ENCODE results near the gene NTN5. TPM values are rescaled to one million over a fixed set of nuclear protein-coding genes. Genes with fewer than 3 reads are reported as not detected.

Gene NTN5
- total RNA-seq, 1 donor from 2014 or later: 0.50 TPM

DNA sequence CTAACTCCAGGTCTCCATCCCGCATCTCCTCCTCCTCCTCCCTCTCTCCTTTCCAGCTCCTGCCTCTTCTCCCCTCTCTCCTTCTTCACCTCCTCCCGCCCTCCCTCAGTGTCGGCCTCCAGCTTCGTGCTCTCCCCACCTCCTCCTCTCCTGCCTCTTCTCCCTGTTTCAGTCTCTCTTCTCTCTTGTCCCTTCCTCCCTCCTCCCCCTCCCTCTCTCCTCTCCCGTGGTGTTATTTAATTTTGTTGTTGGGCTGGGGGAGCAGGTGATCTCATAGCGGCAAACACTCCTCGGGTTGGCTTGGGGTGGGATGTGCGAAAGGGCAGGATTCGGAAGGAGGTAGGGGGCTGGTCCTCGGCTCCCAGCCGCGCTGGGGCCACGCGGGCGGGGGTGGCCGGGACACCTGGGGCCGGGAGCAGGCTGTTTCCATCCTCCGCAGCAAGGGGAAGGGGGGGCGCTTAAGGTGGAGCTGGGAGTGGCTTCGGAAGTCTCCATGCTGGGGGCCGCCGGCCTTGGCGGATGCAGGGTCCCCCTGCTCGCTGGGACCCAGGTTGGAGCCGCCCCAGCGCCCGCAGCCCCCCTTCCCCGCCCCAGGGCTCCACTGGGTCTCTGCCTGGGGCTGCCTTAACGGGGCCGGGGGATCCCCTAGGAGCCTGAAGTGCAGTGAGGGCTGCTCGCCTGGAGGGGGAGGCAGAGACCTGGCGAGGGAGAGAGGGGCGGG, 26.7 kb downstream of the NTN5 start, which contains the start of gene CA11:
Gene CA11, minus strand, starts transcription at position 187 of the 721 bp plus-strand sequence. CDS start 555 bp downstream, outside the sequence.
- intact Hi-C loops (cut with micrococcal nuclease): loop anchor here (1.0 to 2.0 kb wide), 6 partner anchors 8 to 189 kb away; no protein-coding TSS in a partner anchor

DNA sequence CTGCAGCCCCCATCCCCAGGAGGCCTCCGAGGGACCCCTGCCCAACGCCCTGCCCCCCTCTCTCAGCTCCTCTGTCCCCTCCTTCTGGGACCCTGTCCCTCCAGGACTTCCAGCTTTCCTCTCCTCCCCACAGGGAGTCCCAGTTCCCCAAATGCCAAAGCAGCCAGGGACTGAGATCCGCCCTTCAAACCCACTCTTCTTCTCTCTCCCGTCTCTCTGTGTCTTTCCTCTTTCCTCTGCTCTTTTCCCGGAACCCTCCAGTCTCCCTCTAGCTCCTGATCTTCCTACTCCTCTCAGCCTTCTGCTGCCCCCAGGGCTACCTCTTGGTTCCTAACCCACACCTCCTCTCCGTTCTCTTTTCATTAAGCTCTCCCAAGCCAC, 27.2 kb downstream of the NTN5 start:
- intact Hi-C loops (cut with micrococcal nuclease): no loop called here

DNA sequence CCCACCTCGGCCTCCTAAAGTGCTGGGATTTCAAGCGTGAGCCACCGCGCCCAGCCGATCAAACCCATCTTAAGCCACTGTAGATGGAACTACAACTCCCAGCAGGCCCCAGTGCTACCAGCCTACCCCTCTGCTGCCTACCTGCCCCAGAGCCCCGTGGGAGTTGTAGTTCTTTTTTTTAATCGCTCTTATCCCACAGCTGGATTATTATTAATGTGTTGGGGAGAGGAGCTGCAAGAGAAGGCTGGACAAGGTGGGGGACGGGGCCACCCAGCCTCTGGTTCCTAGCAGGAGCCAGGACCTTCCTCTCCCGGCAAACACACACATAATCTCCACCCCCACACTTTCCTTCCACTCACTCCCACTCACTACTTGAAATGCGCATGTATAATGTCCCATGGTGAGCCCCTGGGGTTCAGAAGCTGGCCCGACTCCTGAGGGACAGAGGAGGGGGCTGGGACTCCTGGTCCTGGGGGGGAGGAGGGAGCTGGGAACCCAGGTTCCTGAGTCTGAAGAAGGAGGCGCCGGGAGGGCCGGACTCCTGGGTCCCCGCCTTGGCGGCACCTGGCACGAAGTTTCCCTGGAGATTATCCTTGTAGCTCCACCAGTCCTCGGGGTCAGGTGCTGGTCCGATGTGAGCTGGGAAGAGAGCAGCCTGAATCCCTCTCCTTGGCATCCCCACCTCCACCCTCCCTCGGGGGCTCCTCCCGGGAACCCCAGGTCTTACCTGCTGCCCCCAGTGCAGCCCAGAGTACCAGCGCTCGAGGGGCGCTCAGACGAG, 27.8 kb downstream of the NTN5 start:
- intact Hi-C loops (cut with micrococcal nuclease): no loop called here

DNA sequence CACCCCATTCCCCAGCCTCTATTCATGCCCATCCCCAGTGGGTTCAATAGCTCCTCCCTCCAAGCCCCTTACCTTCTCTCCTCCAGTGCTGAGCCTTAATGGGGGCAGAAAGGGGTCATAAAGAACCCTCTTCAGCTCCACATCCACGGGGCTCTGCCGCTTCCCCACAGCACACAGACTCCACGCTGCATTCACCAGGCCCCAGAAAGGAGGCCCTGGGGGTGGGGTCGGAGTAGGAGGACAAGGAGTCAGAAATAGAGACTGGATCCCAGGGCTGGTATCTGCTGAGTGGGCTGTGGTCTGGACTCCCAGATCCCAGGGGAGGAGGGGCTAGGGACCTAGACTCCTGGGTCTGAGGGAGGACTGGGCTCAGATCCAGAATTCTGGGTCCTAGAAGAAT, 28.5 kb downstream of the NTN5 start:
- intact Hi-C loops (cut with micrococcal nuclease): no loop called here

DNA sequence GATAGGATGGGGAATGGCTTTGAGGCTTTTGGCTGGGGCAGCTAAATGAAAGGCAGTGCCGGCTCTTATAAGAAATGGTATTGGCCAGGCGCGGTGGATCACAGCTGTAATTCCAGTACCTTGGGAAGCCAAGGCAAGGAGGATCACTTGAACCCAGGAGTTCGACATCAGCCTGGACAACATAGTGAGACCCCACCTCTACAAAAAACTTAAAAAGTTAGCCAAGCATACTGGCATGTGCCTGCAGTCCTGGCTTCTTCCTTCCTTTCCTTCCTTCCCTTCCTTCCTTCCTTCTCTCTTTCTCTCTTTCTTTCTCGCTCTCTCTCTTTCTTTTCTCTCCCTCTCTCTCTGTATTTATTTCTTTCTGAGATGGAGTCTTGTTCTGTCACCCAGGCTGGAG, 30.0 kb downstream of the NTN5 start:
- intact Hi-C loops (cut with micrococcal nuclease): no loop called here

DNA sequence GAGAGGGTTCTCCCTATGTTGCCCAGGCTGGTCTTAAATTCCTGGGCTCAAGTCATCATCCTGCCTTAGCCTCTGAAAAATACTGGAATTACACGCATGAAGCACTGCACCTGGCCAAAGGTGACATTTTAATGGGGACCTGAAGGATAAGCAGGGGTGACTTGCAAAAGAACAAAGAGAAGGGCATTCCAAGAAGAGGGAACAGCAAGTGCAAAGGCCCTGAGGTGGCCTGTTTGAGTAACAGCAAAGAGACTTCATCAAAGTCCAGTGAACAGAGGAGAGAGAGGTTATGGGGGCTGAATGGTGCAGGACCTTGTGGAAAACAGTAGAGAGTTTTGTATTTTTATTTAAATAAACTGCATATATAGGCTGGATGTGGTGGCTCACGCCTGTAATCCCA, 31.0 kb downstream of the NTN5 start:
- intact Hi-C loops (cut with micrococcal nuclease): no loop called here

DNA sequence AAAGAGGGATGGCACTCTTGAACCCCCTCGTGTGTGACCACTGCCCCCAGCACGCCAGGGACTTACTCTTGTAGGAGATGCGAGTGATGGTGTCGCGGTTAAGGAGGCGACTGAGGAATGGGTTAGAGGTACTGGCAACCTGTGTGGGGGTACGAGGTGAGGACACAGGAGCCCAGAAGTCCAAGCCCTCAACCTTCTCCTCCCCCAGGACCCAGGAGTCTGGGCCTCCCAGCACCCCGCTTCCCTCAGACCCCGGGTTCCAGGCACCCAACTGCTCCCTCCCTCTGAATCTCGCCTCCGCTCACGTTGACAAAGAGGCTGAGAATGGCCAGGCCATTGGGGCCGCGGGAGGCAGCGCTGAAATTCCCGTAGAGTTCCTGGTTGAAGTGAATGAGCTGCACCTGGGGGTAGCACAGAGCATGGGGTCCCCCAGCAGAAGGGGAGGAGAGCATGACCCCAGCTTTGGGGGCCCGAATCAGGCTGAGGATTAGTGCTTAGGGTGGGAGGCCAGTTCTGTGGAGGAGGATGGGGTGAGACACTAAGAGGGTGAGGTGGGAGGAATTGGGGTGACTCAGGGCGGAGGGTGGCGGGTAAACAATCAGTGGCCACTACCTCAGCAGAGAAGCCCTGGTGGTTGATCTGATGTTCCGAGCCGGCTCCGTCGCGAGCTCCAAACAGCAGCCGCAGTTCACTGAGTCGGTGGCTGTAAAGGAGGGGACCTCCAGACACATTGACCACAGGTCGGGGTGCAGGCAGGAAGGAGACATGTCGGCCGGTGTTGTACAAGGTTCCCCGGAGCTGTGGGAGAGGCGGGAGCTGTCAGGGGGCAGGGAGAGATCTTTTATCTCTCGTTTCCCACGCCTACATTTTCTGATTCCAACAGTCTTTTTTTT, 33.1 kb downstream of the NTN5 start:
- intact Hi-C loops (cut with micrococcal nuclease): loop anchor here (5.0 to 10.0 kb wide), 2 partner anchors 277 to 325 kb away; partner anchors contain the start of genes FTL, SYNGR4 and TMEM143

DNA sequence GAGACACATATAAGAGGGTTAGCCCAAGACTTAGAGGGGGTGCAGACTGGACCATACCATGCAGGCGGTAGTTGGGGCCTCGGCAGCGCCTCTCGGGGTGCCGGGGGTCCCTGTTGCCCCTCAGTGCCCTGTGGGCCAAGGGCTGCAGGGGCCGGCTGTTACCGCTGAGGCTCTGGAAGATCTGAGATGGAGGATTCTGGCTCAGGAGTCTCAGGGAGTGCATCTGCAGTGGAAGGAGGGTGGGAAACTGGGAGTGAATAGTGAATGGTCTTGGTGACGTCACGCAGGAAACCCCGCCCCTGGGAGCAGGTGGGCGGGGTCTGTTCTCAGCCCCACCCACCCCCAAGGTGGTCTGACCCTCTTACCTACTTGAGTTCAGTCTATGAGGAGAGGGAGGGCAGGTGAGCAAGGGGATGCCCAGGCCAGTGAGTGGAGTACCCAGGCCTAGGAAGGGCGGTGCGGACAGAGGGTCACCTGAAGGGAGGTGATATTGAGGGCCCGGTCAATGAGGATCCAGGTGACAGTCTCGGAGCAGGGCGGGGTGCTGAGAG, 33.9 kb downstream of the NTN5 start:
- intact Hi-C loops (cut with micrococcal nuclease): loop anchor here (1.0 to 10.0 kb wide), 3 partner anchors 7 to 326 kb away; partner anchors contain the start of genes CA11, FTL, SYNGR4 and TMEM143

DNA sequence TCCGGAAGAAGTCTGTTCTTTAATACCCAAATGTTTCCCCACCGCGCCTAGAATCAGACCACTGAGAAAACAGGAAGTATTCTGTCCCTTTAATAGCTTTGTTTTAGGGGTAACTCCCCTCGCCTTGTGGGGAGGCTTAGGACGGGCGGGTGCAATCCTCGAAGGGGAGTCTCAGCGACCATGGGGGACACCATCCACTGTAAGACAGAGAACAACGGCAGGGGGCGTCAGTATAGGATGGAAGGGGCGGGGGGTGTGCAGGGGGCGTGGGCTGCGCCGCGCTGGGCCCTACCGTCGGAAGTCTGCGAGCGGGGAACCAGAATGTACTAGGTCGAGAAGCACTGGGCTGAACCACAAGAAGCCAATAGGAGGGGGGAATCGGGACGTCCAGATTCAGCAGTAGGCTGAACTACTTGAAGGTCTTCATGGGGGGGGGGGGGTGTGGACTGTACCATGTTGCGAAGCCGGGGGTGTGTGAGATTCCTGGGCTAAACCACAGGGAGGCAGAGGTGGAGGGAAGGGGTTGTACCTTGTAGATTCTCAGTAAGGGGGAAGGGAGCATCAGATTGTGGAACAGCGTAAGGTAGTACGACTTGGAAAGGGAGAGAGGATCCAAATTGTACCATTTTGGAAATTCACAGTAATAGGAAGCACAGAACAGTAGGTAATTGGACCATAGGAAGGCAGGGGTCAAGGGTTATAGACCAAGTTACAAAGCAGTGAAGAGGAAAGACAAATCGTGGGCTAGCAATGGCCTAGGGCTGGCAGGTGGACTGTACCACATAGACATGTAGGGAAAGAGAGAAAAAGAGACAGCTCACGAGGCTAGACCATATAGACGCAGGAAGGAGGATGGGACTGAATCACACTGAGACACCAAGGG, 34.6 kb downstream of the NTN5 start:
- intact Hi-C loops (cut with micrococcal nuclease): loop anchor here (1.0 to 10.0 kb wide), 6 partner anchors 8 to 327 kb away; partner anchors contain the start of genes CA11, FTL, RPL18 and SPHK2

DNA sequence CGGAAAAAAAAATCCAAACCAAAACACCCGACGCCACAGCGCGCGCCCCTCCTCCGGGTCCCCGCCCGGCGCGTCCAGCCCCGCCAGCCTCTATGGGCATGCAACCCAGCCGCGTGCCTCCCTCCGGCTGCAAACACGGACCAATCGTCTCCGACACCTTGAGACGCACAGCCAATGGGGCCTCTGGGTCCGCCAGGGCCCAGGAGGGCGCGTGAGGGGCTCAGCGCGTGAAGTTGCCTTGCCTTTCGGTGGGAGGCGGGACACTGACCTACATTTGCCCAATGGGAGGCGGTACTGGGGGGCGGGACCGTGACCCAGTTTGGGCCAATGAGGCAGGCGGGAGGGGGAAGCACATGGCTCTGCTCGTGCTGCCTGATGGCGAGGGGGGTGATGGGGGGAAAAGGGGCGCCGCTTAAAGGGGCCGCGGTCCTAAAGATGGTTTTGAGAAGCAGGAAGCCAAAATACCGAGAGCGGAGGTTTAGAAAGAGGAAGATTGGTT, 35.3 kb downstream of the NTN5 start:
- intact Hi-C loops (cut with micrococcal nuclease): loop anchor here (1.0 to 10.0 kb wide), 5 partner anchors 18 to 327 kb away; partner anchors contain the start of genes FTL, RPL18, SPHK2 and SYNGR4

DNA sequence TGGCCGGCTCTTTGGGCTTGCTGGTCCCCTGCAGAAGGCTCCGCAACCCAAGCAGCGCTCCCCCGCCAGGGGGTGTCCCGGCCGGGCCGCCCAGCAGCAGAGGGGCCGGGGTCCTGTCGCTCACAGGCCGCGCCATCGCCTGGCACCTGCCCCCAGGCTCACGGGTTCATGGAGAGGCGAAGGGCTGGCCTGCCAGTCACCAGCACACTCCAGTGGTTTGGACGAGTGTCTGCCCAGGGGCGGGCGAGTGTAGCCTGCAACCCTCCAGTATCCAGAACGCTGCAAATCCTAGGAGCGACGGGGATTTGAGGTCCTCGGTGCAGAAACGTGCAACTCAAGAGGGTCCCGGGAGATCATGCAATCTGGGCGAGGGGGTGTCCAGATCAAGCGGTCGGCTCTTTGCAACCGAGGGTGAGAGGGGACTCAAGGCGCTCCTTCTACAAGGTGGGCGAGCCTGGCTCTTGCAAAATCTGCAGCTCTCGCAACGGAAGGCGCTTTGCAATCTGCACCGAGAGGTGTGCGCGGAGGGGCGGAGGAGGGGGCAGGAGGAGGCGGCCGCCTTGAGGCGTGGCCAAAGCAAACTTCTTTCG, 35.9 kb downstream of the NTN5 start, which contains the start of gene DBP:
Gene DBP, minus strand, starts transcription at position 521 of the 590 bp plus-strand sequence. Its CDS starts 385 bp downstream, at position 136.
- intact Hi-C loops (cut with micrococcal nuclease): loop anchor here (1.0 to 10.0 kb wide), 5 partner anchors 18 to 328 kb away; partner anchors contain the start of genes FTL, RPL18, SPHK2 and SYNGR4

DNA sequence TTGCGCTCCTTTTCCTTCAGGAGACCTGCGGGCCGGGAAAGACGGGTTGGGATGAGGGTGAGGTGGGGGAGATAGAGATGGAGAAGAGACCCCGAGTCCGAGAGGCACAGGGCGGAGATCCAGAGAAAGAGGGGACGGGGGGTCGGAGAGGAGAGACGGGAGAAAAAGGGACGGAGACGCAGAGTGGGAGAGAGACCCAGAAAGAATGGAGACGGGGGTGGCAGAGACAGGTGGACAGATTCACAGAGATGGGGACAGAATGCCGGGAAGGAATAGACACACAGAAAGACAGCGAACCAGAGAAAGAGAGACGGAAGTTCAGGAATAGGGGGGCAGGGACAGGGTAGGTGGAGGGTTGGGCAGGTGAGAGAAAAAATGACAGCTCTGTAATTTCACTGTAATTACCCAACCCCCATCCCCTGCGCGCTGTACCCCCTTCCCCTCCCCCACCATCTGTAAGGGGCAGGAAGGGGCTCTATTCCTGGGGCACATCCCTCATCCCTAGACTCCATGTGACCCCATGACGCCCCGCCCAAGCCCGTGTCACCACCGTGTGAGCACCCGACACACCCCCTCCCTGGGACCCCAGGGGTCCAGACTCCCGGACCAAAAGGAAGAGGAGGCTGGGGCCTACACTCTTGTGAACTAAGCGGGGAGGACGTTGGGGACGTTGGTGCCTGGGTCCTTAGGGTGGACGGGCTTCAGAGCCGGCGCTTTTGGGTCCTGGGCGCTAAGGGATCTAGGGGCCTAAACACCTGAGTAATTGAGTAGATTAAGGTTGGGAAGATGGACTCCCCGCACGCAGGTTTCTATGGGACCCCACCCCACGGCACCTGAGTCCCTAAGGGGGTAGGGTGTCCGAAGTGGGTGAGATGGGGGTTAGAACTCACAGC, 36.6 kb downstream of the NTN5 start:
- intact Hi-C loops (cut with micrococcal nuclease): loop anchor here (5.0 to 10.0 kb wide), 2 partner anchors 274 to 329 kb away; partner anchors contain the start of genes FTL, SYNGR4 and TMEM143

DNA sequence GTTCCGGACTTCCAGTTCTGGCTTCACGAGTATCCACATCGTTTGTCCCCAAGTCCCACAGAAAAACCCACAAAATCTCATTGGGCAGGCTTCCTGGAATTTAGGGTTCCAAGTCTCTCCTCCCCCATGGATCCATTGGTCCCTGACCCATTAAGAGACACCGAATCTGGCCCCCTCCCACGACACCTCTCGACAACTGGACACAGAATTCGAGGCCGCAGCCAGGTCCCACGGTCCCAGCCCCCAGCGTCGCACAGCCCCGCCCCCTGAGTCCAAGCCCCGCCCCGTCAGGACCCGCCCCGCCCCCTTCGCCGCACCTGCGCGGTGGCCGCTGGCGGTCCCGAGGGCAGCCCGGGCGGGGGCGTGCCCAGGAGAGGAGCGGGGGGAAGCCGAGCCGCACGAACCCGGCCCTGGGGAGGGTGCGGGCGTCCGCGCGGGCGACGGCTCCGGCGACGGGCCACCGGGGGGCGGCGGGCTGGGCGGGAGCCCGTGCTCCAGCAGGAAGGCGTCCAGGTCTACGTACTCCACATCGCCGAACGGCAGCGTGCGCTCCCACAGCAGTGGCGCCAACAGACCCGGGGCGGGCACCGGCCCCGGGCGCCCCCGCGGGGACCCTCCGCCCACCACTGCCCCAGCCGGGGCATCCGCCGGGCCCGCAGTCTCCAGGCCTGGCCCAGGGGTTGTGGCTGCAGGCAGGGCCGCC, 37.4 kb downstream of the NTN5 start:
- intact Hi-C loops (cut with micrococcal nuclease): loop anchor here (5.0 to 10.0 kb wide), 2 partner anchors 273 to 329 kb away; partner anchors contain the start of genes FTL, SYNGR4 and TMEM143

DNA sequence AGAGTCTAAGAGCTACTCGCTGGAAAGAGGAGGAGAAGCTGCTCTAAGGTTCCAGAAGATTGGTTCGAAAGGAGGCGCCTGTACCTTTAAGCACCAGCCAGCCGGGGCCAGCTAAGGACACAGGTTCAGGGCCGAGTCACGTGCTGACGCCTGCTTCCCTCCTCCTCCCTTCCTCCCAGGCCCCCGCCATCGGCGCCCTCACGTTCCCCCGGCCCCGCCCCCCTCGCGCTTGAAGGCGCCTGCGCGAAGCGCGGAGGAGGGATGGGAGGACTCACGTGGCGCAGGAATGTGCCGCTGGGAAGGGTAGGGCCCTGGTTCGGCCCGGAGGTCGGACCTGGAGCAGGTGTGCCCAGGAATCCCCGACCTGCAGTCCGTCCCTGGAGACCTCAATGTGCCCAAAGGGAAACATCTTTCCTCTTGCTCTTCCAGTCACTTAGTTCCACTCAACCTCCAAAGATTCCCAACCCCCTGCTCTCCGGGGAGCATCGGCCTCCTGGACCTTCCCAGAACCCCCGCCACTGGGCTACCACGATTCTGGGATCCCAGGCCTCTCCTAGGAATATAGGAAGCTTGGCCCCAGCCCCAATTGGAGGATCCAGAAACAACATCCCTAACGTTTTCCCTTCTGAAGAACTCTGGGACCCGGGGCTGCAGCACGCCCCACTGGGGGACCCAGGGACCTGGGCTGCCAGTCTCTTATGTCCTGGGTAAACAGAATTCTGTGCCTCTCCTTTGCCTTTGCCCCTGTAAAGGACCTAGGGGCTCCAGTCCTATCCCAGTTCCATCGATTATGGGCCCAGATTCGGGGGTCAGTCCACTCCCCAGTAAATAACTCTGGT, 38.2 kb downstream of the NTN5 start:
- intact Hi-C loops (cut with micrococcal nuclease): loop anchor here (1.0 to 10.0 kb wide), 3 partner anchors 10 to 330 kb away; partner anchors contain the start of genes FTL, SYNGR4 and TMEM143

DNA sequence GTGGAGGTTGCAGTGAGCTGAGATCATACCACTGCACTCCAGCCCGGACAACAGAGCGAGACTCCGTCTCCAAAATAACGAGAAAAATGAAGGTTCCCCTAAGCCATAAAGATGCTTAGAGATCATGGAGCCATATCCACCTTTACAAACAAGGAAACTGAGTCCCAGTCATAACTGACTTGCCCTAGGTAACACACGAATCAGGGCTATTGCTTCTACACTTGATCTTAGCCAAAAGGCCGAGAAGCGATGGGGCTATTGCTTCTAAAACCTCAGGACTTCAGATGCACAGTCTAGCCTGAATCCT, 38.8 kb downstream of the NTN5 start:
- intact Hi-C loops (cut with micrococcal nuclease): loop anchor here (1.0 to 10.0 kb wide), 2 partner anchors 10 to 331 kb away; partner anchors contain the start of gene FTL
